Hepatocyte (in vitro differentiated cells): ENCODE results near the gene TET1. TPM values are rescaled to one million over a fixed set of nuclear protein-coding genes. Genes with fewer than 3 reads are reported as not detected.
A peak's percentile ranks its signal among the peaks of the same experiment; 100 is the strongest.

Experiments
- DNase-seq: peaks from one replicate; pipeline ENCODE4 v3.0.0-alpha.2; 2016; ENCODE audit warnings: low spot score
- H2AFZ ChIP-seq: fragments of 200-600 bp; sonication (generic); 2 replicates; pipeline ENCODE4 v1.6.0; 2016; ENCODE audit warnings: antibody characterized with exemption, mild to moderate bottlenecking
- H3K27ac ChIP-seq: fragments of 200-600 bp; sonication (generic); 2 replicates; pipeline ENCODE4 v1.5.1; 2016; ENCODE audit warnings: mild to moderate bottlenecking
- H3K27me3 ChIP-seq: fragments of 200-600 bp; sonication (generic); 2 replicates; pipeline ENCODE4 v1.6.1; 2016
- H3K36me3 ChIP-seq: fragments of 200-600 bp; sonication (generic); replicated peaks from 2 replicates; pipeline ENCODE4 v1.5.1; 2016; ENCODE audit warnings: low read depth; ENCODE audit not compliant: insufficient read depth
- H3K4me1 ChIP-seq: fragments of 200-600 bp; sonication (generic); 2 replicates; pipeline ENCODE4 v1.5.1; 2016; ENCODE audit warnings: mild to moderate bottlenecking, moderate library complexity; ENCODE audit not compliant: insufficient read depth
- H3K4me2 ChIP-seq: fragments of 200-600 bp; sonication (generic); 2 replicates; pipeline ENCODE4 v1.6.0; 2016
- H3K4me3 ChIP-seq: fragments of 200-600 bp; sonication (generic); 2 replicates; pipeline ENCODE4 v1.5.1; 2016; ENCODE audit warnings: mild to moderate bottlenecking
- H3K79me2 ChIP-seq: fragments of 200-600 bp; sonication (generic); 2 replicates; pipeline ENCODE4 v1.6.0; 2017; ENCODE audit warnings: mild to moderate bottlenecking
- H3K9me2 ChIP-seq: fragments of 200-600 bp; sonication (generic); replicated peaks from 2 replicates; pipeline ENCODE4 v1.6.0; 2017; ENCODE audit warnings: mild to moderate bottlenecking; ENCODE audit not compliant: insufficient read depth
- H3K9me3 ChIP-seq: fragments of 200-600 bp; sonication (generic); 2 replicates; pipeline ENCODE4 v1.5.1; 2016; ENCODE audit warnings: low read depth, mild to moderate bottlenecking
- H4K20me1 ChIP-seq: fragments of 200-600 bp; sonication (generic); 2 replicates; pipeline ENCODE4 v1.6.0; 2016; ENCODE audit warnings: mild to moderate bottlenecking; ENCODE audit not compliant: insufficient read depth, poor library complexity, severe bottlenecking
- CTCF ChIP-seq: fragments of 200-600 bp; sonication (generic); IDR thresholded peaks from 2 replicates; pipeline ENCODE4 v1.5.1; 2016; ENCODE audit warnings: antibody characterized with exemption, mild to moderate bottlenecking; ENCODE audit not compliant: poor library complexity
- EZH2 ChIP-seq: fragments of 200-600 bp; sonication (generic); IDR thresholded peaks from 2 replicates; pipeline ENCODE4 v1.6.1; 2016; ENCODE audit warnings: antibody characterized with exemption, mild to moderate bottlenecking, borderline replicate concordance
- EZH2phosphoT487 ChIP-seq: fragments of 200-600 bp; sonication (generic); IDR thresholded peaks from one replicate; pipeline ENCODE4 v1.6.1; 2018; ENCODE audit warnings: antibody characterized with exemption, mild to moderate bottlenecking, low read depth, moderate library complexity; ENCODE audit not compliant: unreplicated experiment, severe bottlenecking
- WGBS: methylation state at CpG from one replicate; pipeline ENCODE4 v1.1.6; 2016; ENCODE audit warnings: low lambda C conversion rate; ENCODE audit errors: missing lambda C conversion rate; 5-methylcytosine and 5-hydroxymethylcytosine counted together
- polyA plus RNA-seq: library from polyadenylated mRNA; unstranded; fragments of >200 nt; fragmentation: Nextera tagmentation; extraction: Ambion mirVana; gene quantifications from 2 replicates; pipeline ENCODE4 v1.2.1, GENCODE V29; 2016
- total RNA-seq: library from RNA; depleted of rRNA; stranded (reverse); fragments of >200 nt; gene quantifications from 2 replicates; pipeline ENCODE4 v1.2.3, GENCODE V29; 2014

Gene TET1
- total and polyA plus RNA-seq, 2 experiments from 2014 or later, result 2.4 to 13.6 TPM

GRCh38 chr10:68586606-68587305, 26.6 kb downstream of the TET1 start:
- Histone ChIP-seq H3K4me3 (no peak overlapping the region), H3K9me3 (no peaks in the 10 kb centered on the region), H4K20me1 (no peaks in the 10 kb centered on the region), H3K27ac (no peak overlapping the region), H3K4me2 (no peak overlapping the region), H3K4me1 (no peaks in the 10 kb centered on the region), H2AFZ (no peak overlapping the region), H3K9me2 (no peaks in the 10 kb centered on the region), H3K27me3 (no peaks in the 10 kb centered on the region), H3K36me3 (no peaks in the 10 kb centered on the region), H3K79me2 (peaks cover 1% of the 10 kb centered on the region)
- 78% methylated on average over 5 of the region's 5 CpGs for WGBS
- DNase-seq, result no peak
- no peak for TF ChIP-seq EZH2phosphoT487
- no peak for TF ChIP-seq EZH2
- TF ChIP-seq CTCF, result no peak

- TF ChIP-seq CTCF (no peak), EZH2phosphoT487 (no peak), EZH2 (no peak)
- H3K4me2 ChIP-seq, result no peak overlapping the region
These were observed 34.3 kb downstream of the TET1 start for GRCh38 chr10:68594405-68594804.

GRCh38 chr10:68595513-68595912, 35.4 kb downstream of the TET1 start:
- Histone ChIP-seq H3K27me3 (no peaks in the 10 kb centered on the region), H3K27ac (no peak overlapping the region), H3K36me3 (no peaks in the 10 kb centered on the region), H3K9me3 (no peaks in the 10 kb centered on the region), H3K4me3 (no peak overlapping the region), H3K79me2 (no peaks in the 10 kb centered on the region), H3K9me2 (no peaks in the 10 kb centered on the region), H3K4me1 (peaks cover 11% of the 10 kb centered on the region), H4K20me1 (no peaks in the 10 kb centered on the region), H2AFZ (no peak overlapping the region), H3K4me2 (no peak overlapping the region)
- no peak for TF ChIP-seq CTCF
- TF ChIP-seq EZH2phosphoT487, result no peak
- TF ChIP-seq EZH2, result no peak
- no peak for DNase-seq
- WGBS, result 91% methylated on average over 6 of the region's 6 CpGs

More at GRCh38 chr10:68594405-68594804, 34.3 kb downstream of the TET1 start:
- WGBS, result 64% methylated on average over 5 of the region's 5 CpGs
- peak overlapping the region; percentile 13 for H3K27ac ChIP-seq
- peak; percentile 23 for DNase-seq
- no peaks in the 10 kb centered on the region for H3K9me2 ChIP-seq
- H2AFZ ChIP-seq, result no peak overlapping the region
- no peaks in the 10 kb centered on the region for H3K9me3 ChIP-seq
- peaks cover 3% of the 10 kb centered on the region for H3K4me1 ChIP-seq
- H3K27me3 ChIP-seq, result no peaks in the 10 kb centered on the region
- H3K79me2 ChIP-seq, result no peaks in the 10 kb centered on the region
- H3K4me3 ChIP-seq, result no peak overlapping the region
- H3K36me3 ChIP-seq, result no peaks in the 10 kb centered on the region
- no peaks in the 10 kb centered on the region for H4K20me1 ChIP-seq
